AG09309 (cell line): Measurements from ENCODE around the gene SLC4A1.

Source experiments
- DNase-seq: peaks from one replicate; pipeline ENCODE4 v3.0.0-alpha.2; 2010; ENCODE audit warnings: low read depth
- H3K4me3 ChIP-seq: 2 replicates; pipeline ENCODE4 v1.5.1; 2011; ENCODE audit warnings: mild to moderate bottlenecking, low read depth, low read length, moderate library complexity; ENCODE audit not compliant: control insufficient read depth
- TF ChIP-seq, protein P1 (sequence below): IDR thresholded peaks from 2 replicates; pipeline ENCODE4 v1.5.1; 2011; ENCODE audit warnings: mild to moderate bottlenecking, low read depth, low read length, inconsistent platforms; ENCODE audit not compliant: insufficient read depth, control insufficient read depth; ENCODE audit errors: missing control alignments

Gene SLC4A1

DNA sequence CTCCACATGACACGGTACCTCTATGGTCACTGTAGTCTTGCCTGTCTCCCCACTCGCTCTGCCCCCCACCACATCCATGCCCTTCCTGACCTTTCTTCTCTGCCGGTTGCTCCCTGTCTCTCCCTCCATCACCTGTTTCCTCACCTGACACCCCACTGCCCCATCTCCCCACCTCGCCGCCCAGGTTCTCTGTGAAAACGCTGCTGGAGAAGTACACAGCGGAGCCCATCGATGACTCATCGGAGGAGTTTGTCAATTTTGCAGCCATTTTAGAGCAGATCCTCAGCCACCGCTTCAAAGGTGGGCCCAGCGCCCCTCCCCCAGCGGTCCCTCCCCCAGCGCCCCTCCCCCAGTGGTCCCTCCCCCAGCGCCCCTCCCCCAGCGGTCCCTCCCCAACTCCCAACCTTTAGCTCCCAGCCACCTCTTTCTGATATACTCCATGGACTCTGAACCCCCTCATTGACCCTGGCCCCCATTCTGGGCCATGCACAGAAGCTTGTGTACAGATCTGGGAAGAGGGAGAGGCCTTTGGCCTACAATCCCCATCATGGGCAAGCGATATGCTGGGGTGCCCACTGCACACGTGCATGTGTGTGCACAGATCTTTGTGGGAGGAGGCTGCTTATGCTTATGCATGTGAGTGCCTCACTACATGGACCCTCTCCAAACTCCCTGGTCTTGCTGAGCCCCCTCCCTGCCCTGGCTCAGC is 44.6 kb upstream of the SLC4A1 start:
- no peak overlapping the region for H3K4me3 ChIP-seq
- DNase-seq: no peak
- TF ChIP-seq, protein P1, sequence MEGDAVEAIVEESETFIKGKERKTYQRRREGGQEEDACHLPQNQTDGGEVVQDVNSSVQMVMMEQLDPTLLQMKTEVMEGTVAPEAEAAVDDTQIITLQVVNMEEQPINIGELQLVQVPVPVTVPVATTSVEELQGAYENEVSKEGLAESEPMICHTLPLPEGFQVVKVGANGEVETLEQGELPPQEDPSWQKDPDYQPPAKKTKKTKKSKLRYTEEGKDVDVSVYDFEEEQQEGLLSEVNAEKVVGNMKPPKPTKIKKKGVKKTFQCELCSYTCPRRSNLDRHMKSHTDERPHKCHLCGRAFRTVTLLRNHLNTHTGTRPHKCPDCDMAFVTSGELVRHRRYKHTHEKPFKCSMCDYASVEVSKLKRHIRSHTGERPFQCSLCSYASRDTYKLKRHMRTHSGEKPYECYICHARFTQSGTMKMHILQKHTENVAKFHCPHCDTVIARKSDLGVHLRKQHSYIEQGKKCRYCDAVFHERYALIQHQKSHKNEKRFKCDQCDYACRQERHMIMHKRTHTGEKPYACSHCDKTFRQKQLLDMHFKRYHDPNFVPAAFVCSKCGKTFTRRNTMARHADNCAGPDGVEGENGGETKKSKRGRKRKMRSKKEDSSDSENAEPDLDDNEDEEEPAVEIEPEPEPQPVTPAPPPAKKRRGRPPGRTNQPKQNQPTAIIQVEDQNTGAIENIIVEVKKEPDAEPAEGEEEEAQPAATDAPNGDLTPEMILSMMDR: no peak

DNA sequence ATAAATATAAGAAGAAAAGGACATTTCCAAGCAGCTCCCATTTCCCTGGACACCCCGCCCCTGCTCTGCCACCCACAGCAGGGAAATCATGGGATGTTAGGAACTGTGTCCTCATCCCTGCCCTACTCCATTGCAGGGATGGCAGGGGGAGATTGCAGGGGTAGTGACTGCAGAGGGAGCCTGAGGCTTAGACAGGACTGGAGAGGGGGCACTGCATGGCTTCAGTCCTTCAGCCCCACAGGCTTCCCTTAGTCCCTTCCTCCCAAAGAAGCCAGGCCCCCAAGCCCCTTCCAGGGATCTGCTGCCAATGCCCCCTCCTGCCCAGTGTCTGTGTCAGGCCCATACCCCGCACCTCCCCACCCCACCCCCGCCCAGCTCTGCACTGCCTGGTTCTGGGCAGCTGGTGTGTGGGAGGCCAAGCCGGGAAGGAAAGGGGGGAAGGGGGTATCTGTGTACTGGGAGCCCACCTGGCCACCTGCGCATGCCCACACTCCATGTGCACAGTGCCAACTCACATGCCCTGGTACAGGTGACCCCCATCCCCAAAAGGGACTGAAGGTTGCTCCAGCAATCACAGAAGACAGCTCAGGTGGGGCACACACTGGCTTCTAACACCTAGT is 43.7 kb upstream of the SLC4A1 start:
- DNase-seq: no peak
- TF ChIP-seq, protein P1: no peak
- H3K4me3 ChIP-seq: no peak overlapping the region

DNA sequence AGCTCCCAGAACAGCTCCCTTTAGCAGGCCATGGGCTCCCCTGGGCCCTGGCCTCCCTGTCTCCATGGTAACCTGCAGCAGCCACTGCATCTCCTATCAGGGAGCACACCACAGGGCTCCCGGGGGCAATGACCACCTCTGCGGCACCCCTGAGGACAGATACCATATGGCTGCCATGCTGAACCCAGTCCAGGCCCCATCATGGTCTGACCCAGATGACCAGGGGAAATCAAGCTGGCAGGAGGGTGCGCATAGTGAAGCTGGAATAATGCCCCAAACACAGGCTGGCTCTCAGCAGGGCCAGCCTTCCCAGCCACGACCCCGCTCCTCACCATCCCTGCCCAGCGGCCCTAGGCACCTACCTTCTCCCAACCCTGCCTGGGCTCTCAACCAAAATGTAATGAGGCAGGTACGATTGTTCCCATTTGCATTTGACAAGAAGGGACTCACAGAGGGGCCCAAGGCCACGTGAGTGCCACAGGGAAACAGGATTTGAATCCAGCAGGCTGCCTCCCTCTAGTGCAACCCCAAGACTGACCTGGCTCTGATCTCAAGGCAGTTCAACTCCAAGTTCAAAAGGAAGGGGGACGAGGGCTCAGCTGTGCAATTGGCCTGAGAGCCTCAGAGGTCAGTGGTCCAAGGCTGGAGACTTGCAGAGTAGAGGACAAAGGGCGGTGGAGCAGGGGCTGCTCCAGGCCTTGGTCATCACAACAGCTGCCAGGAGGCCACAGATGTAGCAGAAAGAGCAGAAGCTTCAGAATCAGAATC is 42.9 kb upstream of the SLC4A1 start:
- DNase-seq: no peak

DNA sequence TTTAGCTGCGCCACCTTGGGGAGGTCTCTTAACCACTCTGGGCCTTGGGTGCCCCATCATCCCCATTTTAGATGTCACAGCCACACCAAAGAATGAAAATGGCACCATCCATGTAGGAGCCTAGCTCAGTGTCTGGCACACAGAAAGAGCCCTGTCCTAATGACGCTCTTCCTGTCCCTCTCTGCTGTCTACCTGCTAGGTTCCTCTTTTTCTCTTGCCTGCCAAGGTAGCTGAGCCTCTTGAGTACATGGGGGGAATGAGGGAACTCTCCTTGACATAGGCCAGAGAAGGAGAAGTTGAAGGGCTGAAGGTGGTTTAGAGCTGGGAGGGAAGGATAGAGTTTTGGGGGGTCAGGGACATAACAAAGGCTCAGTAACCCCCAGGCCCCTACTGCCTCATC is 42.3 kb upstream of the SLC4A1 start:
- TF ChIP-seq, protein P1: no peak
- no peak for DNase-seq
- H3K4me3 ChIP-seq: no peak overlapping the region

More for the DNA sequence above, 42.9 kb upstream of the SLC4A1 start:
- TF ChIP-seq, protein P1: no peak
- H3K4me3 ChIP-seq: no peak overlapping the region

DNA sequence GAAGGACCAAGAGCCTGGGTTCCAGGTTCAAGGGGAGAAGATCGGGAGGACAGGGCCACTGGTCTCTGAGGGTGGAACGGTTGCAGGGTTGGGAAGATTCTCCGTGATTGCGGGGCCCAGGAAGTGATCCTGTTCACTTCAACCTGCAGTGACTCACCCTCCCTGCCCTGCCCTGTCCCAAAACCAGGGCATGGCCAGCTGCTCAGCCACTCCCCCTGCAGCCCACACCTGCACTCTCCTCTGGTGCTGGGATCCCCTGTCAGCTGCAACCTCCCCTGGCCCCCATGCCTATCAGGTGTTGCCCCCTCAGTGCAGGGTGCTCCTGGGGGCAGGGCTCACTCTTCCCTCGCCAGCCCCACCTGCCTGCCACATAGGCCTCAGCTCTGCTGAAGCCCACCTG is 41.5 kb upstream of the SLC4A1 start:
- H3K4me3 ChIP-seq: no peak overlapping the region
- DNase-seq: no peak
- TF ChIP-seq, protein P1: no peak

DNA sequence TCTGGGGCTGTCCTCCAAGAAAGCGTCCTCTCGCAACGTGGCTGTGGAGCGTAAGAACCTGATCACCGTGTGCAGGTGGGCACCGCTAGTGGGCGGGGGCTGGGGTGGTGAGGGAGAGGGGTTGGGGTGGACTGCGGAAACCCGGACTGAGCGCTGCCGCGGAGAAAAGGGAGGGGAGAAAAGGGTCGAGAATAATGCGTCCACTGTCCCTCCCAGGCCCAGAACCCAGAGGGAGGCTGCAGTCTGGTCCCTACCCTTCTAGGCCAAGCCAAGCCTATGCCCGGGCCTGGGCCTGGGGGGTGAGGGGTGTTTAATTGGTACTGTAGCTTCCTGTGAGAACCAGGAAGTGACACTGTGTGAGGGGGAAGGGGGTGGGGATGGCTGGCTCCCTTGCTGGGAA is 40.9 kb upstream of the SLC4A1 start:
- no peak for DNase-seq
- H3K4me3 ChIP-seq: no peak overlapping the region
- TF ChIP-seq, protein P1: no peak
